K562 (cell line): ENCODE data around the gene CFAP58.

ENCODE experiments used
- GTF2F1 ChIP-seq: IDR thresholded peaks from 2 replicates; pipeline ENCODE4 v1.6.1; 2011; ENCODE audit warnings: low read depth, low read length, improper control_type of control experiment
- RHOXF2B ChIP-seq: fragments of 250-450 bp; sonication (Bioruptor Pico); conservative IDR thresholded peaks from 2 replicates; pipeline ENCODE4 v1.5.1; 2021

DNA sequence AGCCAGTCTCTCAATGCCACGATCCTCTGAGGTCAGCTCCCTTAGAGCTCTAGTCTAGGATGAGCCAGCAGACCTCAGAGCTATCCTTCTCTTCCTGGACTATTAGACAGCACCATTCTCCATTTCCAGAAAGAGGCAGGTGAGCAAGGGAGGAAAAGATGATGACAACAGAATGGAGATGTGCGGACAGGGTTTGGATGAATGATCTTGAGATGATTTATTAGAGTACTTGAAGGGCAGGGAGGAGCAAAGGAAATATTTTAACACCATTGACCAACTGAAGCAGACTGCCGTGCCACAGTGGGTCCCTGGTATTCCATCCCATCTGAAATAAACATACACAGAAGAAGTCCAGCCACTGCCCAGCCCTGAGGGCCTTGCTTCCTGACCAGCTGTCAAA is 94.3 kb downstream of the CFAP58 start:
- TF ChIP-seq RHOXF2B = no peak
- no peak for TF ChIP-seq GTF2F1
